Hematopoietic multipotent progenitor cell treated with erythropoietin and hydrocortisone succinate and interleukin-3 and kit ligand, for 6 days (in vitro differentiated cells): ENCODE results near the gene PKN1.
"Not testable (repeated sequence)": the region's sequence is repeated elsewhere in the genome, so short reads cannot be mapped to it uniquely, and the experiment has no call there.

ENCODE experiments used
- DNase-seq: peaks from one replicate; pipeline ENCODE4 v3.0.0-alpha.2; 2015

PKN1 gene

GRCh38 chr19:14433554-14434501 lies 722 bp downstream of the PKN1 start:
- peak; percentile 42 for DNase-seq

- peak; percentile 46 for DNase-seq
Measured at GRCh38 chr19:14434543-14435319, 1.6 kb downstream of the PKN1 start.

- DNase-seq, result no peak
Measured at GRCh38 chr19:14435320-14436050, 2.4 kb downstream of the PKN1 start.

GRCh38 chr19:14437578-14438140 lies 4.6 kb downstream of the PKN1 start:
- no peak for DNase-seq

- no peak for DNase-seq
Measured at GRCh38 chr19:14439014-14439413, 5.9 kb downstream of the PKN1 start.

GRCh38 chr19:14440049-14440448 lies 6.9 kb downstream of the PKN1 start:
- DNase-seq, result peak; percentile 94

- DNase-seq, result no peak
Measured at GRCh38 chr19:14441041-14441938, 8.2 kb downstream of the PKN1 start.

GRCh38 chr19:14442891-14443631 lies 10.0 kb downstream of the PKN1 start:
- DNase-seq, result no peak

GRCh38 chr19:14443632-14444216 lies 10.6 kb downstream of the PKN1 start:
- no peak for DNase-seq

- no peak for DNase-seq
Measured at GRCh38 chr19:14446336-14447036, 13.4 kb downstream of the PKN1 start.

GRCh38 chr19:14449321-14449720 lies 16.2 kb downstream of the PKN1 start:
- DNase-seq, result no peak

- peak; percentile 89 for DNase-seq
Measured at GRCh38 chr19:14450168-14450874, 17.2 kb downstream of the PKN1 start.

GRCh38 chr19:14450876-14451275 lies 17.8 kb downstream of the PKN1 start:
- DNase-seq, result no peak

GRCh38 chr19:14452303-14452702 lies 19.2 kb downstream of the PKN1 start:
- DNase-seq, result not testable (repeated sequence)

- no peak for DNase-seq
Measured at GRCh38 chr19:14459703-14460102, 26.6 kb downstream of the PKN1 start.

- no peak for DNase-seq
Measured at GRCh38 chr19:14460935-14461334, 27.8 kb downstream of the PKN1 start.

GRCh38 chr19:14462401-14462800 lies 29.3 kb downstream of the PKN1 start:
- not testable (repeated sequence) for DNase-seq

GRCh38 chr19:14463747-14464146 lies 30.6 kb downstream of the PKN1 start:
- DNase-seq, result no peak

- DNase-seq, result no peak
Measured at GRCh38 chr19:14467391-14467790, 34.3 kb downstream of the PKN1 start.
